Spleen (tissue), 11 donors: ENCODE measurements around the gene SLC7A5. TPM values are rescaled to one million over a fixed set of nuclear protein-coding genes. Genes with fewer than 3 reads are reported as not detected.

Experiments
- DNase-seq: peaks from one replicate; pipeline ENCODE4 v3.0.0-alpha.2; 2020
- H3K27ac ChIP-seq, 8 donors: fragments of 200-600 bp; sonication (generic) in 7 of 8; 1 replicate in 4 of 8; 2 replicates in 4 of 8; pipeline versions ENCODE4 v1.5.0 to v1.8.0; 2016 to 2021; ENCODE audit warnings: inconsistent platforms in 4 of 8, mild to moderate bottlenecking in 4 of 8, moderate library complexity in 1 of 8
- H3K27me3 ChIP-seq, 7 donors: fragments of 200-600 bp; sonication (generic) in 6 of 7; replicated peaks in 1 of 7; 1 replicate in 4 of 7; 2 replicates in 3 of 7; pipeline versions ENCODE4 v1.5.0 to v1.8.0; 2016 to 2021; ENCODE audit warnings: inconsistent platforms in 3 of 7, mild to moderate bottlenecking in 1 of 7
- H3K36me3 ChIP-seq, 6 donors: fragments of 200-600 bp; sonication (generic) in 5 of 6; 1 replicate in 4 of 6; 2 replicates in 2 of 6; pipeline versions ENCODE4 v1.5.0 to v1.8.0; 2016 to 2021; ENCODE audit warnings: inconsistent platforms in 2 of 6
- H3K4me1 ChIP-seq, 6 donors: fragments of 200-600 bp; sonication (generic) in 5 of 6; 1 replicate in 3 of 6; 2 replicates in 3 of 6; pipeline versions ENCODE4 v1.5.0 to v1.8.0; 2016 to 2021; ENCODE audit warnings: inconsistent platforms in 3 of 6
- H3K4me3 ChIP-seq, 8 donors: fragments of 200-600 bp; sonication (generic) in 7 of 8; 1 replicate in 4 of 8; 2 replicates in 4 of 8; pipeline versions ENCODE4 v1.5.0 to v1.8.0; 2016 to 2021; ENCODE audit warnings: inconsistent platforms in 4 of 8, mild to moderate bottlenecking in 4 of 8, moderate library complexity in 2 of 8
- H3K9me3 ChIP-seq, 8 donors: fragments of 200-600 bp; sonication (generic) in 7 of 8; 1 replicate in 4 of 8; 2 replicates in 4 of 8; pipeline versions ENCODE4 v1.5.0 to v1.8.0; 2016 to 2021; ENCODE audit warnings: inconsistent platforms in 4 of 8
- POLR2A ChIP-seq, 3 donors: fragments of 450-650 bp; IDR thresholded peaks; one replicate each; pipeline ENCODE4 v1.5.1; 2017; ENCODE audit warnings: antibody characterized with exemption in 3 of 3, mild to moderate bottlenecking in 1 of 3
- POLR2AphosphoS5 ChIP-seq, 3 donors: sonication (generic); formaldehyde crosslinking; IDR thresholded peaks; one replicate each; pipeline ENCODE4 v1.5.1; 2017; ENCODE audit warnings: antibody characterized with exemption in 3 of 3
- WGBS, 5 donors: extraction: QIAGEN DNeasy Blood & Tissue Kit in 3 of 5; methylation state at CpG; one replicate each; pipeline versions ENCODE4 v1.1.5 to v1.1.7; 2013 to 2018; 5-methylcytosine and 5-hydroxymethylcytosine counted together
- intact Hi-C: fragments of 100-400 bp; cut with DNase I; formaldehyde crosslinking; loops from one replicate; pipeline ENCODE4 v1.15.0; 2023; ENCODE audit warnings: low total_unique reads
- polyA plus RNA-seq, 3 donors: library from polyadenylated mRNA; stranded (reverse); fragments of 200-250 nt; gene quantifications; one replicate each; pipeline ENCODE4 v1.2.1, GENCODE V29; 2013
- total RNA-seq, 7 donors: library from RNA; depleted of rRNA in 3 of 7; stranded (reverse); fragments of >200 nt in 3 of 7; fragmentation: NEBNext Ultra II Directional in 4 of 7; extraction: Animal tissue kit (Norgen Biotek cat#: 25700) in 4 of 7; gene quantifications; one replicate each; pipeline versions ENCODE4 v1.1.0 to v1.2.1, GENCODE V29; 2016 to 2021
- TF ChIP-seq, protein P1 (sequence below), 11 experiments: fragments of 200-600 bp in 7 of 11; fragments of 450-650 bp in 4 of 11; sonication (generic) in 4 of 11; IDR thresholded peaks in 8 of 11; conservative IDR thresholded peaks in 3 of 11; 1 replicate in 7 of 11; 2 replicates in 4 of 11; pipeline versions ENCODE4 v1.4.0 to v1.8.0; 2016 to 2021; ENCODE audit warnings: antibody characterized with exemption in 11 of 11, inconsistent platforms in 4 of 11, mild to moderate bottlenecking in 1 of 11
- donor health status: healthy with polysubstance abuse.
- donor health status: DM: no; HTN: no; CAD: no; lungs with moderate emphysema.
- donor health status: DM: no; HTN: no; CAD: no.
- donor health status: Bipolar disorder and iron deficiency.
- donor health status: healthy.
- donor health status: DM: no; HTN: no; CAD: no.
- donor health status: DM: yes; HTN: yes; CAD: no.

The SLC7A5 gene
- total and polyA plus RNA-seq, 10 donors, result 2.5 to 30.6 (median 17.0) TPM

GRCh38 chr16:87854907-87855683 is 14.2 kb downstream of the SLC7A5 start:
- TF ChIP-seq, protein P1, sequence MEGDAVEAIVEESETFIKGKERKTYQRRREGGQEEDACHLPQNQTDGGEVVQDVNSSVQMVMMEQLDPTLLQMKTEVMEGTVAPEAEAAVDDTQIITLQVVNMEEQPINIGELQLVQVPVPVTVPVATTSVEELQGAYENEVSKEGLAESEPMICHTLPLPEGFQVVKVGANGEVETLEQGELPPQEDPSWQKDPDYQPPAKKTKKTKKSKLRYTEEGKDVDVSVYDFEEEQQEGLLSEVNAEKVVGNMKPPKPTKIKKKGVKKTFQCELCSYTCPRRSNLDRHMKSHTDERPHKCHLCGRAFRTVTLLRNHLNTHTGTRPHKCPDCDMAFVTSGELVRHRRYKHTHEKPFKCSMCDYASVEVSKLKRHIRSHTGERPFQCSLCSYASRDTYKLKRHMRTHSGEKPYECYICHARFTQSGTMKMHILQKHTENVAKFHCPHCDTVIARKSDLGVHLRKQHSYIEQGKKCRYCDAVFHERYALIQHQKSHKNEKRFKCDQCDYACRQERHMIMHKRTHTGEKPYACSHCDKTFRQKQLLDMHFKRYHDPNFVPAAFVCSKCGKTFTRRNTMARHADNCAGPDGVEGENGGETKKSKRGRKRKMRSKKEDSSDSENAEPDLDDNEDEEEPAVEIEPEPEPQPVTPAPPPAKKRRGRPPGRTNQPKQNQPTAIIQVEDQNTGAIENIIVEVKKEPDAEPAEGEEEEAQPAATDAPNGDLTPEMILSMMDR (IDR thresholded peaks at IDR 0.05 in 8 of 11, conservative IDR thresholded peaks at IDR 0.05 in 3 of 11), result no peak
- peak in 1 of 3 donors; percentile 30 for TF ChIP-seq POLR2AphosphoS5 (IDR thresholded peaks at IDR 0.05)
- H3K36me3 ChIP-seq, result peaks cover 0 to 17% (median 0%) of the 10 kb centered on the region in 6 donors
- peak overlapping the region in 7 of 8 donors; percentile 53 to 95 (median 83) for H3K27ac ChIP-seq
- H3K4me3 ChIP-seq, result peak overlapping the region in 3 of 8 donors; percentile 20 to 64 (median 33)
- WGBS, 5 donors, result 84 to 93% (median 92%) methylated on average over 11 to 22 of the region's 22 CpGs
- no peaks in the 10 kb centered on the region for H3K9me3 ChIP-seq
- intact Hi-C loops, result no loop called here
- no peaks in the 10 kb centered on the region for H3K27me3 ChIP-seq
- DNase-seq, result peak; percentile 80
- peaks cover 10 to 85% (median 52%) of the 10 kb centered on the region in 6 donors for H3K4me1 ChIP-seq

GRCh38 chr16:87854053-87854906 is 15.0 kb downstream of the SLC7A5 start:
- intact Hi-C loops, result no loop called here
- no peak for TF ChIP-seq POLR2A (IDR thresholded peaks at IDR 0.05)
- peak in 2 of 3 donors; percentile 14 to 58 for TF ChIP-seq POLR2AphosphoS5 (IDR thresholded peaks at IDR 0.05)
- Histone ChIP-seq H3K36me3 (peaks cover 0 to 25% (median 0%) of the 10 kb centered on the region in 6 donors), H3K27me3 (no peaks in the 10 kb centered on the region), H3K9me3 (no peaks in the 10 kb centered on the region), H3K4me1 (peaks cover 15 to 93% (median 58%) of the 10 kb centered on the region in 6 donors), H3K27ac (peak overlapping the region in 7 of 8 donors; percentile 22 to 95 (median 78)), H3K4me3 (peak overlapping the region in 4 of 8 donors; percentile 13 to 64 (median 17))
- WGBS, 5 donors, result 66 to 73% (median 69%) methylated on average over 13 to 21 of the region's 21 CpGs
- DNase-seq, result peak; percentile 82

DNA sequence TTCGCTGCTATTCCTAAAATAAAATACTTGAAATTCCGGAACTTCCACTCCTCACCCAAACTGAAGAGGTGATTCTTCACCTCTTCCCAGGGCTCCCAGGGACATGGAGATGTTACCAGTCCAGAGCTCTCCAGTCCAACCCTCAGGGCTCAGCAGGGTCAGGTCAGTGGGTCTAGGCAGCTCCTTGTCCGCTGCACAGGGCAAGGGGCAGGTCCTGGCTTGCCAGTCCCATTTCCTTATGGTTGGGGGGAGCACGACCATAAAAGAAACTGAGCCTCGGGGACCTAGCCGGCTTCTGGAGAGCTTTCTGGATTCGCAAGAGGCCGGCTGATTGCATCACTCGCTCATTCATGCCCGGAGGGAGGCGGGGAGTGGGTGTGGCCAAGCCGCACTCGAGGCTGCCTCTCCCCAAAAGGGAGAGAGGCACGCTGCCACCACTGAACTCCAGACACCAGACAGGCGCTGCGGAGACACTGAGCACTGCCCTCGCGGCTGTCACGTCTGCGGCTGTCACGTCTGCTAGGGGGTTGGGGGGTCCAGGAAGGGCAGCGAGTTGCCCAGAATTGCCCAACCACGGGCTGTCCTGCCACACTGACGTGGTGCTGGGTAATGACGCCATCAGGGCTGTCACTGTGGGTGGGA is 15.8 kb downstream of the SLC7A5 start:
- intact Hi-C loops, result no loop called here
- Histone ChIP-seq H3K36me3 (peaks cover 0 to 32% (median 2%) of the 10 kb centered on the region in 6 donors), H3K9me3 (no peaks in the 10 kb centered on the region), H3K27me3 (no peaks in the 10 kb centered on the region), H3K4me3 (peak overlapping the region in 4 of 8 donors; percentile 13 to 52 (median 17)), H3K4me1 (peaks cover 15 to 96% (median 55%) of the 10 kb centered on the region in 6 donors), H3K27ac (peak overlapping the region in 6 of 8 donors; percentile 22 to 95 (median 84))
- 10 to 30% (median 13%) methylated on average over 10 to 25 of the region's 25 CpGs for WGBS, 5 donors
- peak; percentile 96 for DNase-seq
- TF ChIP-seq, protein P1 (IDR thresholded peaks at IDR 0.05 in 8 of 11, conservative IDR thresholded peaks at IDR 0.05 in 3 of 11), result peak in 1 of 11 experiments; percentile 8
- peak; percentile 87 to 91 (median 89) for TF ChIP-seq POLR2AphosphoS5 (IDR thresholded peaks at IDR 0.05)
- peak in 1 of 3 donors; percentile 20 for TF ChIP-seq POLR2A (IDR thresholded peaks at IDR 0.05)

DNA sequence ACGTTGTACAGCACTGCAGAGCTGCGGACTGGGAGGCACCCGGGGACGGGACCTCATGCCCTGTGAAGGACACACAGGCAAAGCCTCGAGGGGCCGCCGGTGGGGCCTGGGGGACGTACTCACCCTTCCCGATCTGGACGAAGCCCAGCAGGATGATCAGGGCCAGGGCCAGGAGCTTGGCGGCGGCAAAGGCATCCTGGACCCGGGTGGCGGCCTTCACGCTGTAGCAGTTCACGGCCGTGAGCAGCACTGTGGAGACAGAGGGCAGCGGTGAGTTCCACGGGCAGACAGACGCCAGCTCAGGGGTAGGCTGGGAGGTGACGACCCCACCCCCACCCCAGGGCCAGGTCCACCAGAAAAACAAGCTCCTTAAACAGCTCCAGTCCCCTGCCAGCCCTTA is 17.7 kb downstream of the SLC7A5 start:
- Histone ChIP-seq H3K36me3 (peaks cover 0 to 51% (median 2%) of the 10 kb centered on the region in 6 donors), H3K27ac (no peak overlapping the region), H3K4me3 (no peak overlapping the region), H3K27me3 (no peaks in the 10 kb centered on the region), H3K4me1 (peaks cover 15 to 99% (median 47%) of the 10 kb centered on the region in 6 donors), H3K9me3 (no peaks in the 10 kb centered on the region)
- no peak for DNase-seq
- TF ChIP-seq, protein P1 (IDR thresholded peaks at IDR 0.05 in 8 of 11, conservative IDR thresholded peaks at IDR 0.05 in 3 of 11), result no peak
- TF ChIP-seq POLR2AphosphoS5 (IDR thresholded peaks at IDR 0.05) (peak in 1 of 3 donors; percentile 52), POLR2A (IDR thresholded peaks at IDR 0.05) (no peak)
- 60 to 95% (median 77%) methylated on average over 4 to 21 of the region's 21 CpGs for WGBS, 5 donors
- intact Hi-C loops, result no loop called here
